ENCODE measurements around the gene EXOC4.

The EXOC4 gene

DNA sequence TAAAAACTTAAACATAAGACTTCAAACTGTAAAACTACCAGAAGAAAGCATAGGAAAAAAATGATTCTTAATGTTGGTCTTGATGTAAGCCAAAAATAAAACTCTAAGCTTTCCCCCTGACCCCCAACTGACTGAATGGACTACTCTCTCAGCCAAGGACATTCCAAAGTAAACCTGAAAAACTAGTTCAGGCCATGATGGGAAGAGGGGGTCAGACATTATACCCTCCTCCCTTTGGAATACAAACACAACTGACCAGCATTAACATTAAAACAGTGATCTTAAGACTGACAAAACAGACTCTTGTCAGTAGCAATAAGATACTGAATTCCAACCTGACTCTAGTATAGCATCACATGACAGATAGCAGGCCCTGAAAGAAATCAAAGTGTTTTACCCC, 860.8 kb downstream of the EXOC4 start:
- H3K4me1 ChIP-seq (ENCODE audit: insufficient read depth, low read length, poor library complexity, severe bottlenecking), result peaks cover 31% of the 10 kb centered on the region
- H3K4me3 ChIP-seq (ENCODE audit: low read length, poor library complexity, severe bottlenecking), result no peak overlapping the region
- H3F3A ChIP-seq (ENCODE audit: low read depth), result no peaks in the 10 kb centered on the region
- H2AFZ ChIP-seq (ENCODE audit: low read length), result no peak overlapping the region
- H3K9me3 ChIP-seq (ENCODE audit: insufficient read depth, low read depth, low read length), result no peaks in the 10 kb centered on the region
- TF ChIP-seq CTCF (conservative IDR thresholded peaks at IDR 0.05; ENCODE audit: low read length), result no peak
- TF ChIP-seq EZH2phosphoT487 (IDR thresholded peaks at IDR 0.05; ENCODE audit: borderline replicate concordance), result no peak
- H3K4me2 ChIP-seq (ENCODE audit: low read depth, low read length, poor library complexity, severe bottlenecking), result peak overlapping the region; percentile 58
- H3K36me3 ChIP-seq (ENCODE audit: insufficient read depth, low read length), result no peaks in the 10 kb centered on the region
- no peak overlapping the region for H3K9ac ChIP-seq (ENCODE audit: low read depth, low read length, poor library complexity, severe bottlenecking)
- H3K9me2 ChIP-seq (replicated peaks; ENCODE audit: low read depth, low read length), result no peaks in the 10 kb centered on the region
- no peaks in the 10 kb centered on the region for H3K27me3 ChIP-seq (ENCODE audit: insufficient read depth, low read length, poor library complexity, severe bottlenecking)
- no peaks in the 10 kb centered on the region for H3K79me2 ChIP-seq (ENCODE audit: insufficient read depth, low read length)
- no peaks in the 10 kb centered on the region for H4K20me1 ChIP-seq (ENCODE audit: insufficient read depth, low read length, poor library complexity, severe bottlenecking)

- no peak overlapping the region for H3K4me2 ChIP-seq (ENCODE audit: low read depth, low read length, poor library complexity, severe bottlenecking)
- H3K27me3 ChIP-seq (ENCODE audit: insufficient read depth, low read length, poor library complexity, severe bottlenecking), result no peaks in the 10 kb centered on the region
- H2AFZ ChIP-seq (ENCODE audit: low read length), result no peak overlapping the region
- H3K36me3 ChIP-seq (ENCODE audit: insufficient read depth, low read length), result no peaks in the 10 kb centered on the region
- no peaks in the 10 kb centered on the region for H3K9me2 ChIP-seq (replicated peaks; ENCODE audit: low read depth, low read length)
- H3K4me3 ChIP-seq (ENCODE audit: low read length, poor library complexity, severe bottlenecking), result no peak overlapping the region
- H3K9ac ChIP-seq (ENCODE audit: low read depth, low read length, poor library complexity, severe bottlenecking), result no peak overlapping the region
- H3F3A ChIP-seq (ENCODE audit: low read depth), result no peaks in the 10 kb centered on the region
- H3K4me1 ChIP-seq (ENCODE audit: insufficient read depth, low read length, poor library complexity, severe bottlenecking), result peaks cover 31% of the 10 kb centered on the region
- H4K20me1 ChIP-seq (ENCODE audit: insufficient read depth, low read length, poor library complexity, severe bottlenecking), result no peaks in the 10 kb centered on the region
- no peak for TF ChIP-seq EZH2phosphoT487 (IDR thresholded peaks at IDR 0.05; ENCODE audit: borderline replicate concordance)
- no peak for TF ChIP-seq CTCF (conservative IDR thresholded peaks at IDR 0.05; ENCODE audit: low read length)
- H3K9me3 ChIP-seq (ENCODE audit: insufficient read depth, low read depth, low read length), result no peaks in the 10 kb centered on the region
- no peaks in the 10 kb centered on the region for H3K79me2 ChIP-seq (ENCODE audit: insufficient read depth, low read length)
Measured at GRCh38 chr7:134114992-134115391, 862.1 kb downstream of the EXOC4 start.
